Measurements from ENCODE around the gene CYP4B1.
"Not testable (repeated sequence)": the region's sequence is repeated elsewhere in the genome, so short reads cannot be mapped to it uniquely, and the experiment has no call there.

CYP4B1 gene

DNA sequence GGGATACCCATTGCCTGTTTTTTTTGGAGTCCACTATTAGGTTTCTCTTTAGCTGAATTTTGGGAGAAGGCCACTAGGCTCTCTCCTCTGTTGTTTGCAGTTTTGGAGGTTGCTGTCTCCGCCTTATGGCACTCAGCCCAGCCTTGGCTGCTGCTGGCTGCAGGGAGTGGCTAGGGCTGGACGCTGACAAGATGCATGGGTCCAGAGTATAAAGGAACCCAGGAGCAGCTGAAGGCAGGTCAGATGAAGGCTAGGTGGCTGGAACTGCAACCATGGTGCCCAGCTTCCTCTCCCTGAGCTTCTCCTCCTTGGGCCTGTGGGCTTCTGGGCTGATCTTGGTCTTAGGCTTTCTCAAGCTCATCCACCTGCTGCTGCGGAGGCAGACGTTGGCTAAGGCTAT lies at the start of gene CYP4B1:
CYP4B1 (plus strand) TSS at position 237 of the 400 bp plus-strand sequence; CDS start at position 273, 36 bp downstream.
- DNase-seq: peak; percentile 54

DNA sequence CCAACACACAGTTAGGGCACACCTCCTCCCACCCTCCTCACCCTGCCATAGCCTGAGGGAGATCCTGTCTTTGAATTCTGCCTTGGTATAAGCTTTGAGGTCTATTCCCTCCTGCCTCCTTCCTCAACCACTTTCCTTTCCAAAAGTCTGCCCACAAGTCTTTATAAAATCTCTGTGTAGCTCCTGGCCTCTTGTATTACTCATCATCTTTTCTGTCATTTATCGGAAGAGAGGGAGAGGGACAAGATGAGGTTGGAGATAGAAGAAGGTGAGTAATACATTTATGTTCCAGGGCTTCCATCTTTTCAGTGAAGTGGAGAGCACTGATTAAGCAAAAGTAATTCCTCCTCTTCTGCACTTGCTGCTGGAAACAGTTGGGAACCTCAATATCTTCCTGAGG lies 49.4 kb upstream of the CYP4B1 start:
- no peak for DNase-seq

DNA sequence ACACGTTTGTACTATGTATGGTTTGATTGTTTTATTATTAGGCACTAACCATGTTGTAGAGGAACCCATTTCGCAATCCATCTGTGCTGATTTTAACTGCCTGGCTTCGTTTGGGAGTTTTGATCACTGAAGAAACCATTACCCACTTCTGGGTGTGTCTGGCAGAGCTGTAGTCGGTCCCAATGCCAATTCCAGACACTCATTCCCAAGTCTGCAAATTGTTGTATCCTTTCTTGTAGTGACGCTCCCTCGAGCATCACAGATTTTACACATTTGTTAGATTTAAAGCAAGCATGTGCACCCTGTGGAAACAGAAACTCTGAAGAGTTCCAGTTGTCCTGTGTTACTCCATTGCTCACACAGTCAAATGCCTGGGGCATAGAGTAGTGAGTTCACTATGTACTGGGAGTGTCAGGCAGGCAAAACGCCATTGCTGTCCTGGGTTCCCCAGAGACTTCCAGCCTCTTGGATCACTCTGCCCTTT lies 48.9 kb upstream of the CYP4B1 start:
- no peak for DNase-seq

DNA sequence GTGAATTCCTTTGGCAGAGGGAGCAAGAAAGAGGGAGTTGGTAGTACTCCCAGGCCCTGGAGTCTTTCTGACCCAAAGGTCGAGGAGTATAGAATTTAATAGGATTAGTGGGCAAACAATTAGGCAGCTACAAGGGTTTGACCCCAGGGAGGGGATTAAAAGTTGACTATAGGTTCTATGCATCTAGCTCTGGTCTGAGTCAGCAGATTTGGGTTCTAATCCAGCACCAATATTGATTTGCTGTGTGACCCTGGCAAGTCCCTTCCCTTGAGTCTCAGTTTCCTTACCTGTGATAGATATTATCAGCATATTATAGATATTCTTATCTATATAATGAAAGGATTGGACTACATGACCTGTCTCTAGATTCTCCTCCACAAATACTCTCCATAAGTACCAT lies 44.9 kb upstream of the CYP4B1 start:
- DNase-seq: no peak

DNA sequence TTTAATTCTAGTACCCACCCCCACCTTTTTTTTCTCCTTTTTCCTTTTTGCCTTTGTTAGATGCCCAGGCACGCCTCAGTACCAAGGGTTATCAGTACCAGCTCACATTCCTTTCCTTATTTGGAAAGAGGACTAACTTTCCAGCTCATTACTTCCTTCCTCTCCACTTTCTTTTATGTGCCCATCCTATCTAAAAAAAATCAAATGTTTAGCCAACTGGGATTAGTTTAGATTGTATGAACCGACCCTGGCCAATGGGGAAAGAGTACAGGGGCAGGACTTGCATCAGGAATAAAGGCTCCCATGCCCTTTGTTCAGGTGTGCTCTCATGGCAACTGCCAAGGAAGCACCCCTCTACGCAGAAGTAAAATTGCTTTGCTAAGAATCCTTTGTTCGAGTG lies 44.1 kb upstream of the CYP4B1 start:
- not testable (repeated sequence) for DNase-seq

DNA sequence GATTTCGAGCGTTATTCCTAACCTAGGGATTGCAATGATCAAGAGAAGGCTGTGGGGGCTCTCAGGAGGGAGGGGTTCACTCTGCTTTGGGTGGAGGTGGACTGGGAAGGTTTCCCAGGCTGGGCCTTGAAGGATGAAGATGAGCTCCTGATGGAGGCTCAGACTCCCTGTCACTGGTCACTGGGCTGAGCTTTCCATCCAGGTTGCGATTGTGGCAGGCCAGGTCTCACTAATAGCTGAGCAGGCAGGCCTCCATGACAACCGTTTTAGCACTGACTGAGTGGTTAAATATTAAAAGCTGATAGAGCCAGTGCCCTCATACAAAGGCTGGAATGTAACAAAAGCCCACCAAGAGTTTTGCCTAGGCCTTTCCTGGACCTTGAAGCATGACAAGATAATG lies 43.7 kb upstream of the CYP4B1 start:
- DNase-seq: no peak

DNA sequence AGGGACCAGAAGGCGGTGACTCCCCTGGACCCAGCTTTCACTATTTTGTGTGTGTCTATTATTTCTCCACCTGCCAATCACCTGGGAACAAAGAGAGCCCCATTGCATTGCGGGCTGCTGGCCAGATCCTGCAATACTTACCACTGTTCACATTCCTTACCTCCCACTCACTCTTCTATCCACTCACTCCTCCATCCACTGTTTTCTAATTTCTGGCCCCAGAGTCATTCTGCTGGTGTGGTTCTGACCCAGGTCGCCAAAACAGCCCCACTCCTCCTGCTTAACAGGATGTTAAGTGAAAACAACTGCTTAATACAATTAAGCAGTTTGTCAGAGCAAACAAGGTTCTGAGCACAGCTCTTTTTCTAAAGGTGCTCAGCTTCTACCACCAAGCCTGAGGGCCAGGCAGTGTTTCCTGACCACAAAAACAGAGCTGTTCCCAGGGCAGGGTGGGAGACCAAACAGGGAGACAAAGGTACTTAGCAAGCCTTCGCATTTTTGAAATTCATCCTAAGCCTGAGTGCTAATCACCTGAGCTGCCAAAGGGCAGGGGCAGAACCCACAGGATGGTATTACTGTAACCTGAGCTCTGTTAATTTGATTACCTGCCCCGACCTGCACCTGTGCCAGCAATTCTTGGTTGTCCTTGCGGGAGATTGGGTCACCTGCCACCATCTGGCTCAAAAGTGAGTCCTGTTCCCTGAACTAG lies 41.4 kb upstream of the CYP4B1 start:
- no peak for DNase-seq

DNA sequence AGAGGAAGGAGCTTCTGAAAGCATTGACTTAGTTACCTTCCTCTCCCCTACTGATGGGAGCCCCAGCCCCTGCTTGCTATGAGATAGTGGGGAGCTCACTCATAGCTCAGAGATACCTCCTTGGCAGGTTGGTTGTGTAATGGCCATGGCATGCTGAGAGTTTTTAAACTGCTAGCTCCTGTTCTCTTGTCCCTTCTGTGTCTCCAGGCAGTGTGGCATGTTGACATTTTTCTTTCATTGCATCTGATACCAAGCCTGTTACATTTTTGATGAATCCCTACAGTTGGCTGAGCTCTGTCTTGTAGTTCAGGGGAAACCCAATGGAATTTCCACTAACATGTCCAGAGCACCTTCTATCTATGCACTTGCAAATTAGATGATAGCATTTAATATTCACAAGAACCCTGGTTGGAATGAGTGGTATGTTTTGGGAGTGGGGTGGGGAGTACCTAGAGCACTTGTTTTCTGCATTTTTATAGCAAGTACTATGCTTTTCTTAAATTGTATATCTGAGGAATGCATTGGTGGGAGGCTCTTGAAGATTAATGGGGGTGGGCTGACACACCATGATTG lies 40.8 kb upstream of the CYP4B1 start:
- no peak for DNase-seq

DNA sequence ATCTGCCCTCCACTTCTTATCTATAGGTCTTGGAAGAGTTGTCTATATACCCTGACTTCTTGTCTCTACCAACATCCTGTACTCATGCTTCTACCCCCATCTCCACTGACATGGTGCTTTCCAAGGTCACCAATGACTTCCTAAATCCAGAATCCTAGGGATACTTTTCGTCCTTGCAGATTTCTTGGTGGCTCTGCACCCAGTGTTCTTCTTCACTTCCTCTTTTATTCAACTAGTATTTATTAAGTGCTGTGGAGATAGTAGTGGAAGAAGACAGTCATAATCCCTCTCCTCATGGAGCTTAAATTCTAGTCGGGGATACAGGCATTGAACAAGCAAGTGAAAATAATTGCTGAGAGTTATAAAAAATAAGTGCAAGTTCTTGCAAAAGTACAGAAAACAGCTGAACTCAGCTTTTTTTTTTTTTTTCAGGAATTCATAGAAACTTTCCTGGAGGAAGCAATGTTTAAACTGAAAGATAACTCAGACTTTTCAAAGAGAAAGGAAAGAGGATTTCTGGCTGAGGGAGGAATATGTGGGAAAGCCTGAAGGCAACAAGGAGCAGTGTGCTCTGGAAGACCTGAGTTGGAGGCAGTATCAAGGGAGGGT lies 38.2 kb upstream of the CYP4B1 start:
- no peak for DNase-seq

DNA sequence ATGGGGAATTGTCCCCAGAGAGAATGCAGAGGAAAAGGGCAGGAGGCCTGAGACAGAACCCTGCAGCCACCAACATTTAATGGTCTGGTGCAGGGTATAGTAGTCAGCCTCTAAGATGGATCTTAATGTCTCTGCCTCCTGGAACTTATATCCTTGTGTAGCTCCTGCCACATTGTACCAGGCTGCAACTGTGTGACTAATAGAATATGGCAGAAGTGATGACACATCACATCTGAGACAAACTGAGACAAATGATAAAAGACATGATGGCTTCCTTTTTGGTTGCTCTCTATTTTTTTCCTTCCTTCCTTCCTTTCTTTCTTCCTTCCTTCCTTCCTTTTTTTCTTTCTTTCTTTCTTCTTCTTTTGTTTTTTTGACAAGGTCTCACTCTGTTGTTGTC lies 37.1 kb upstream of the CYP4B1 start:
- no peak for DNase-seq

DNA sequence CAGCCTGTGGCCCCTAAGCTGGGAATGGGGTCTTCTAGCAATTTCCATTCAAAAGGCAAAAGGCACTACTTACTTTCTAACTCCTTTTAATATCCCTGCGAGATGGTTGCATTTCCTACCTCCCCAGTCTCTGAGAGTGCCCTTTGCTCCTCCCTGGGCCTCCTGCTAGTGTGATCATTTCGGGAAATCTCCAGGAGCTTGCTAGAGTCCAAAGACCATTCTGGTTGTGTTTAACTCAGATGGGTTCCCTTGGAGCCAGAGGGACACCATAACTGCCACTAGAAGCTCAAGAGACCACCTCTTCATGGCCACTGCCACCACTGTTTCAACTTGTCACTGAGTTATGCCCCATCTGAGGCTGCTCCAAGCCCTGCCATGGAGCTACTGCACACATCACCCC lies 34.4 kb upstream of the CYP4B1 start:
- no peak for DNase-seq

DNA sequence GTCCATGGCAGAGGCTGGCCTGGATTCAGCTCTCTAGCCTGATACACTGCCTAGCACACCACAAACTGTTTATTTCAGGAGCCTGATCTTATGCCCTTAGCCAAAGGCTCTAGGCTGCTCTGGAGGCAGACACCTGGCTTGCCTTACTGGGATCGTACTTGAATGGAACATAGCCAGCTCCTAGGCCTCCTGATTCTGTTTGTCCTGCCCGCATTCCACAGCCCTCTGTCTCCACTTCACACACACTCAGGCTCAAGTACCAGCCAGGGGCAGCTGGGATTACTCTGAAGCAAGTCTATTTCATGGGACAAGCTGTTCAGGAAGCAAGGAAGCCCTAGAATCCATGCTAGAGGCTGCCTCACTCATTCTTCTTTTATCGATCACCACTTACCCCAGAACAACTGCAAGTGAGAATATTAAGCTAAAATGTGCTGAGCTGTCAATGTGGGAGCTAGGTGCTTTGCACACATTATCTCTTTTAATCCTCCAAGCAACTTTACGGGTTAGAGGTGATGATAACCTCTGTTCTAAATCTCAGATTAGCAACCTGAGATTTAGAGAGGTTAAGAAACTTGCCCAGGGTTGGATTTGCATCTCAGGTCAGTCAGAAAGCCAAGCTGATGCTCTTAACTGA lies 31.1 kb upstream of the CYP4B1 start:
- no peak for DNase-seq

DNA sequence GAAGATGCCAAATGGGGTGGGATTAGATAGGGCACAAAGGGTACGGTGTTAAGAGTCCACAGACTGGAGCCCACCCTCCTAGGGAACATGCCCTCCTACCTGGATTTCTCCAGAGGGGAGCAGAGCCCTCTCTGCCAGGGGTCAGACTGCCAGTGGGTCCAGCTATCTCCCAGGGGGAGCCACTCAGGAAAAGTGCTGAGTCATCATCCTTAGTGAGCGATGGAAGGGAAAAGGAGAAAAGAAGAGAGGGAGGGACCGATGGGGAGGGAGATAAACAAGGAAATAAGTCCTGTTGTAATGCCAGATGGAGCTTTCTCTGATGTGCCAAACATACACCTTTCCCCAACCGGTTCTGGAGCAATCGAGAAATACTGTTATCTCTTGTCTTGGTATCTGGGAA lies 30.4 kb upstream of the CYP4B1 start:
- DNase-seq: no peak

DNA sequence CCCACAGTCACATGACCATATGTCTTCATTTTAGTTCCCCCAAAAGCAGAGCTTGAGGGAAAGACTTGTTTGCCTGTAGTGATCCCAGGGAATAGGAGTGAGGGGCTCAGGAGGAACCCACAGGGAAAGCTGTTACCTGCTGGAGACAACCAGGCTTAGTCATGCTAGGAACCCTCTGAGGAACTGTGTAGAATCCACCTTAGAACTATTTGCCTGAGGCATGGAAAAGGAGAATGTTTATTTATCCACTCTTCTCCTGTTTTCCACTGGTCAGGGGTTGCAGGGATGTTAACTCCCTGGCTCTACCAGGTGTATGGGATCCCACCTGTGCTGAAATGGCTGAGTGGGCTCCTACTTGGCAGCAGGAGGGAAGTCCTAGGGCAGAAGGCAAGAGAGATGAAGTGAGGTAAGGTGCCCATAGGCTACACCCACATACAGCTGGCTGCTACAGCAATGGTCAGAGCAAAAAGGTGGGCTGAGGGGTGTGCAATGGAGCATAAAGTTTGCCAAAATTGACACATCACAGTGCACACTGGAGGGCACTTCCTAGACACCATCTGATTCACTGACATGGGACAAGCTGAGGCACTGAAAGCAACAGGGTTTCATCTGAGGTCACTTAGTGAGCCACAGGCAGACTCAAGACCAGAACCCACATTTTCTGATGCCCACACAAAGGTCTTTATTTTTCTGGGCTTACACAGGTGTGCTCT lies 29.7 kb upstream of the CYP4B1 start:
- no peak for DNase-seq

DNA sequence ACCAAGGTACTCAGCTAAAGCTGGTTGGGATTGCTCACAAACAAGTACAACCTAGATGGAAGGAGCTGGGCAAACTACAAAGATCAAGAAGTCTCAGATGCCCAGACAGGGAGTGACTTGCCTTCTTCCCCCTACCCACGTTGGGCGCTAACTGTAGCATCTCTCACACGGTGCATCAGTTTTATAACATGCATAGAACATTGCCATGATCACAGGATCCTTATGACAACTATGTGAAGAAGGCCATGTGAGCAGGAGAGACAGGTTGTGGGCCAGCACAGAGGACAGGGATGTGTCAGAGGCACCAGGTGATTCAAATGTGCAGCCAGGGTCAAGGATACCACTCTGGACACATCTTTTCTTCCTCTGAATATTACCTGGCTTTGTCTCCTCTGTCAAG lies 28.3 kb upstream of the CYP4B1 start:
- DNase-seq: no peak

DNA sequence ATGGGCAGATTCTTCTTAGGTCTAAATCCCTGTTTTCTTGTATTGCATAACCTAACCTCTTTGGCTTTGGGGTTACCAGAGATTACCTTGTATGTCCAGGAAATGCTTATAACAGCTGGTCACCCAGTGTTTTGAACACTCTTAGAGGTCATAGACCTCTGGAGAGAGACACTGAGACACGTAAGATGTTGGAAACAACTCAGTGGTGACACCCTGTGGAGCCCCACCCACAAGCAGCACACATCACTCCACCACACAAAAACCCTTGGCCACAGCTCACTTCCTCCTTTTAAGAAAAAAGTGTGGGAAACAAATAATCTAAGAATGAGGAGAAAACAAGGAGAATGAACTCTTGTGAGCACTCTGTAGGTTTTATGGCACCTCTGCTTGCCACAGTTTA lies 26.3 kb upstream of the CYP4B1 start:
- DNase-seq: no peak

DNA sequence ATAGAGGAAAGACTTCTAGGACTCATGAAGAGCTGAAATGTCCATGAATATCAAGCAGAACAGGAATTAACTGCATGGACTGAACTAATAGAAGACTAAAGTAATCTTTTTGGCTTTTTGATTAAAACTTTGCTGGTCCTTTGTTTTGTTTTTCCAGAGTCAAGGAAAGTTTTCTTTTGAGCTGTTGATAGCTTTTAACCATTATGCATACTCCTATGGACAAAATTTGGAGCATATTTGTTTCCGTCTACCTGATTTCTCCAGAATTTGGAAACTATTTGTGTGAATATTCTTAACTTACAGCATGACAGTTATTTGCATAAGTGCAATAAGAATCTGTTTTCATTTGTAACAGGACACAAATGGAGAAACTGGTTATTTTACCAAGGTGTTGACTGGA lies 24.5 kb upstream of the CYP4B1 start:
- DNase-seq: no peak

DNA sequence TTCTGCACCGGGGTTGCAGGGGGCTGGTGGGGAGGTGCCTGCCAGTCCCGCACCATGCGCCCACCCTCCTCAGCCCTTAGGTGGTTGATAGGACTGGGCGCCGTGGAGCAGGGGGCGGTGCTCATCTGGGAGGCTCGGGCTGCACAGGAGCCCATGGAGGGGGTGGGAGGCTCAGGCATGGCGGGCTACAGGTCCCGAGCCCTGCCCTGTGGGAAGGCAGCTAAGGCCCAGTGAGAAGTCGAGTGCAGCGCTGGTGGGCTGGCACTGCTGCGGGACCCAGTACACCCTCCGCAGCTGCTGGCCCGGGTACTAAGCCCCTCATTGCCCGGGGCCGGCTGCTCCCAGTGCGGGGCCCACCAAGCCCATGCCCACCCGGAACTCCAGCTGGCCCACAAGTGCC lies 20.4 kb upstream of the CYP4B1 start:
- DNase-seq: not testable (repeated sequence)

DNA sequence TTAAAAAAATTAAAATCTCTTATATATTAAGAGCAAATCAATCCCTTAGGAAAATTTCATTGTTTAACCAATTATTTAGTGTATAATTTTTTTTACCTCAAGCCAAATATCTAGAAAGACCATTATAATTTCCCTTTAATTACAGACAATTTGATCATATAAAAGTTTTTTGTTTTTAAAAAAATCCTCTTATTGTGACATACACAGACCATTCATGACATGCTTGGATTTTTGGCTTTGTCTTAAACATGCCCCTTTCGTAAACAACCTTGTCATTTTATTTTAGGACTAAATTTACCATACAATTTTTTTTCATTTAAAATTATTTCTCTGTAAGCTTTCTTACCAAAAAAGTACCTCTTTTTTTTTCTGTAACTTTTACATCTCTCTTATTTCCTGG lies 14.2 kb upstream of the CYP4B1 start:
- no peak for DNase-seq

DNA sequence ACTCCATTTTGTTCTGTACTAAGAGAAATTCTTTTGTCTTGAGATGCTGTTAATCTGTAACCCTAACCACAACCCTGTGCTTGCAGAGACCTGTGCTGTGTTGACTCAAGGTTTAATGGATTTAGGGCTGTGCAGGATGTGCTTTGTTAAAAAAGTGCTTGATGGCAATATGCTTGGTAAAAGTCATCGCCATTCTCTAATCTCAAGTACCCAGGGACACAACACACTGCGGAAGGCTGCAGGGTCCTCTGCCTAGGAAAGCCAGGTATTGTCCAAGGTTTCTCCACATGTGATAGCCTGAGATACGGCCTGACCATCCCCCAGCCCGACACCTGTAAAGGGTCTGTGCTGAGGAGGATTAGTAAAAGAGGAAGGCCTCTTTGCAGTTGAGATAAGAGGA lies 10.2 kb upstream of the CYP4B1 start:
- not testable (repeated sequence) for DNase-seq

DNA sequence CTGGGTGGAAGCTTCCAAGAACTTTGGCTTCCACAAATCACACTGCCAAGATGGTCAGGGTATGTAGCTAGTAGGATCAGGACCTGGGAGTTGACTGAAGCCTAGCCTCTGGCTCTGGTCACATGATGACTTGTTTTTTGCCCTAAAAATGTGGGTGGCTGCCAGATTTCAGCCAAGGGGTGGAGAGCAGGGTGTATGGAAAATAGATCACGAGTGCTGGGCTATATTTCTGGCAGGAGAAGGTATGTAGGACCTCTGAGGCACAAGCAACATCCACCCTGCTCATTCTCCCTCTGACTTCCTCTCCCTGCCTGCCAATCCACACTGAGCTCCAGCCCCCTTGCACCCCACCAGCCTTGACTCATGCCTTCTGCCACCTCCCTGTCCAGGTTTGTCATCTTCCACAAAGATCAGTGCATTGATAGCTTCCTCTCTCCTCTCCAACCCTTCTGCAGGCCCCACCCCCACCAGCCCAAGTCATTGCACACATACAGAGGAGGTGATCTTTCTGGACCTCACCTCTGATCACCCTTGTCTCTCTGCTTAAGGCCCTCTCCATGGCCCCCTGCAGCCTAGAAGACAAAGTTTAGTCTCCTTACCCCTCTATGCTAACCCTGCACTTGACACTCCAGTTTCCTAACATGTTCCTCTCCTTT lies 8.3 kb upstream of the CYP4B1 start:
- DNase-seq: no peak

DNA sequence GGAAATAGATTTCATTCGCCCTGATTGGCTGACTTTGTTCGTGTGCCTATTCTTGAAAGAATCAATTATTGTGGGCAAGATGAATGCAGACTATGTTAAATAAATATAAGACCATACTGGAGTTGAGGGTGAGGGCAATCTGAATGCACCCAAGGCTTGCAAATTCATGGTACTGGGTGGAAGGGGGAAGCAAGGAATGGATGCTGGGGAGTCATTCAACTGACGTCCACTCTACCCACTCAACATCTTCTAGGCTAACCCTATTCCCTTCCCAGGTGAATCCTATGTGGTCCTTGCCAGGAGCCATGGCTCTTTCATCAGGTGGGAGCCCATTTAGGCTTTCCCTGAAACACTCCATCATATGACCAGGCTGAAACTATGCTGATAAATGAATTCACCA lies 5.7 kb upstream of the CYP4B1 start:
- no peak for DNase-seq
